GM04504 (cell line): ENCODE measurements around the gene KISS1.
A peak's percentile ranks its signal among the peaks of the same experiment; 100 is the strongest.

ENCODE experiments used
- DNase-seq: peaks from one replicate; pipeline ENCODE4 v3.0.0-alpha.2; 2012; ENCODE audit warnings: low read depth

KISS1 gene

DNA sequence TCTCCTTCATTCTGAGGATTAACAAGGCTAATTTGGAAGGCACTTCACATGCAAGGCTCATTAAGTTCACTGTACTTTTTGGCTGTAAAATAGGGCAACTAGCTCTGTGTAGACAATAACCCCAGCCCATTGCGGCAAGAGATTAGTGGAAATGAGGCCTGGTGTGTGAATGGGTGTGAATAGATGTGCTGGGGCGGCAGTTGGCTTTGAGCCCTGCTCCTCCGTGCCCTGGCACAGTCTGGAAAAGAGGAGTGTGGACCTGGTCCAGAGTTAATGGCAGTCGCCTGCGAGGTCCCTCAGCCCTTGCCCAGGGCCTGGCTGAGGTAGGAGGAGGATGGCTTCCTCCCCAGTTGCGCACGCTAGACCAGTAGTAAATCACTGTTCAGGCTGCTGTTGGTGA is 4.8 kb downstream of the KISS1 start:
- DNase-seq: no peak

DNA sequence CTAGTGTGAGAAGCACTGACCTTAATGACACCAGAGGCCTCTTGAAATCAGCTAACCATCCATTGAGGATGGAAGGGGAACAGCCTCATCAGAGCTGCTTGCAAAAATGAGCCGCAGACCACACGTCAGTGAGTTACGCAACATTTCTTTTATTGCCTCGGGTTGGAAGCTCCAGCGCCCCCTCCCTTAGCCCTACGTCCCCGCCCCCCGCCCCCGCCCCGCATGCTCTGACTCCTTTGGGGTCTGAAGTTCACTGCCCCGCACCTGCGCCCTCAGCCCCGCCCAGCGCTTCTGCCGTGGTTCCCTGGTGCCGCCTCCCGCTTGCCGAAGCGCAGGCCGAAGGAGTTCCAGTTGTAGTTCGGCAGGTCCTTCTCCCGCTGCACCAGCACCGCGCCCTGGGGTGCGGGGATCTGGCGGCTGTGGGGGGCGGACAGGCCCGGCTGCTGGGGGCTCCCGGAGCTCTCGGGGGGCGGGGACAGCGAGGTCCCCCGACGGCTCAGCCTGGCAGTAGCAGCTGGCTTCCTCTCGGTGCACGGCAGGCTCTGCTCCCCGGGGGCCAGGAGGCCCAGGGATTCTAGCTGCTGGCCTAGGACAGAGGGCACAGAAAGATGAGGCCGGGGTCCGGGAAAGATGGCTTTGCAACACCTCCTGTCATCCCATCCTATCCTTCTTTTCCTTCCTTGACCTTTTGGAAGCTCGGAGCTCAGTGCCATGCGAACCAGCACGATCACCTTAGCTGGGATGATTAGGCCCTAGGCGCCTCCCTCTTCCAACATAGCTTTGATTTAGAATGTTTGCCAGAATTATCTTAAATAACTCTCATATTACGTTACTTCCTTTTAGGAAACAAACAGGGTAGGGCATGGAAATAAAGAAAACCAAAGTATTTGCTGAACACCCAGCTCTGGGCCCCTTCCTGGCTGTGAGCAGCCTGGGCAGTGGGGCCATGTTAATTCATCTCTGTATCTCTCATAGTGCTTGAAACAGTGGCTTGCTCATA is 5.8 kb downstream of the KISS1 start:
- no peak for DNase-seq

- DNase-seq: no peak
These were observed 7.2 kb downstream of the KISS1 start for GRCh38 chr1:204188959-204189639.

DNA sequence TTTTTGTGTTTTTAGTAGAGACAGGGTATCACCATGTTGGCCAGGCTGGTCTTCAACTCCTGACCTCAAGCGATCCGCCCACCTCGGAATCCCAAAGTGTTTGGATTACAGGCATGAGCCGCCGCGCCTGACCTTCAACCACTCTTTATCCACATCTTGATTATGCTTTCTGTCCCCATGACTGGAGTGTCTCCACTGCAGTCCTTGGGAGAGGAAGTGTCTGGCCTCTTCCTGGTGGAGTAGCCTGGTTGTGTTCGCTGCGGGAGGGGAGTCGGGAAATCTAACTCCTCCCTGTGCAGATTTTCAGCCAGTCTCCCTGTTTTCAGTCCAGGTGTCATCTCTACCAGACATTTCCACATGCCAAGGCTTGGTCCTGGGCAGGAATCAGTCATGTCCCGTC is 9.7 kb downstream of the KISS1 start:
- DNase-seq: no peak

GRCh38 chr1:204181116-204181515 is 15.2 kb downstream of the KISS1 start:
- no peak for DNase-seq

DNA sequence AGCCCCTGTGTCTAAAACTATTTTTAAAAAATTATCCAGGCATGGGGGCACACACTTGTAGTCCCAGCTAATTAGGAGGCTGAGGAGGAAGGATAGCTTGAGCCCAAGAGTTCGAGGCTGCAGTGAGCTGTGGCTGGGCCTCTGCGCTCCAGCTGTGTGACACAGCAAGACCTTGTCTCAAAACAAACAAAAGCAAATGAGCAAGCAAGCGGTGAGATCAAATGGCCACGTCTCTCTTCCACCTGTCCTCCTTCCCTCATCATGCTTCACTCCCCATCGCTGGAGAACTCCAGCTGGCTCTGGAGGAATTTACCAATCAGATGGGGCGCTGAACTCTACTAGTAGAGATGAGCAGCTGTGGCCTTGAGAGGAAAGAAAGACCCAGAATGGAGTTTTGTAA is 16.2 kb downstream of the KISS1 start:
- DNase-seq: no peak

DNA sequence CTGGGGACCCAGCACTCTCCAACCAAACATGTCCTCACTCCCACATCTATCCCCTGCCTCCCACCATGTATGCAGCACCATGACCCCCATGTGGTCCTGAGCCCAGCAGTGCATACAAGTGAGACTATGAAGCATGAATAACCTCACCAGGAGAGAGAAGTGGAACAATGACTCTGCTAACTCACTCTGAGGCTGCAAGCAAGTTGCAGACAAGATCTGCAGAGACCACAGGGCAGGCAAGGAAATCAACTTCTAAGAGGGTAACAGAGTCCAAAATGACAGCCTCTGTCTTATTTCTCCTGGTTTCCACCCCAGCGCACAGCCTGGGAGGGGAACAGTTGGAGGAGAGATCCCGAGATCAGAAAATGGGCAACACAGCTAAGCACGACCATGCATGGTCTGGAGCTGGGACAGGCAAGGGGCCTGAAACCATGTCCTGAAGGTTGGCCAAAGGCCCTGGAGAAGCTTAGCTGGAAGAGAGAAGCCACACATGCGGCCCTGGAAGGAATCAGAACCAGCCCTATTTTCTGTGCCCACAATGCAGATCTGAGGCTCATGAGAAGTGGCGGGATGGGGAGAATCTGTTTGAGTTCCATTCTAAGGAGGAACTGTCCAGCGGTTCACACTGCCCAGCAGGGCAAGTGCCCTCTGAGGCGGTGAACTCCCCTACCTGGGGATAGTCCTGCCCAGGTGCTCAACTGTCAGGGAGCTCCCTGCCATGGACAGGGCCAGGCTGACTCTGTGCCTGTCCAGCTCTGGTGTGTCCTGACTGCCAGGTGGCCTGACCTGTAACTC is 17.6 kb downstream of the KISS1 start:
- DNase-seq: no peak

- no peak for DNase-seq
These were observed 19.2 kb downstream of the KISS1 start for GRCh38 chr1:204177133-204177532.

DNA sequence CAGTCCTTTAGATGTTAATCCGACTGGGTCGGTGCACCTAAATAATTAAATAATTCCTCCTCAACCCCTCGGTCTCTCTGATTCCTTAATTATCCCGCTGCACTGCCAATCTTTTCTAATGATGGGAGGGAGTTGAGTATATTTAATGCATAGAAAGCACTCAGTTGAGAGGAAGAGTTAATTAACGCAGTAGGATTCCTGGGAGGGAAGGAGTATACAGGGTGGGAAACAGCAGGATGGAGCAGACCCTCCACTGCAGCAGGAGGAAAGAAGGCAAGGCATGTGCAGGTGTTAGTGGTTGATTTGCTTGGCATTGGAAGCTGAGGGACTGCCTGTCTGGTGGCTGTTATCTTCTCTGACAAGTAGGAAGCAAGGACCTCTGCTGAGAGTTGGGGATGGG is 20.2 kb downstream of the KISS1 start:
- no peak for DNase-seq

DNA sequence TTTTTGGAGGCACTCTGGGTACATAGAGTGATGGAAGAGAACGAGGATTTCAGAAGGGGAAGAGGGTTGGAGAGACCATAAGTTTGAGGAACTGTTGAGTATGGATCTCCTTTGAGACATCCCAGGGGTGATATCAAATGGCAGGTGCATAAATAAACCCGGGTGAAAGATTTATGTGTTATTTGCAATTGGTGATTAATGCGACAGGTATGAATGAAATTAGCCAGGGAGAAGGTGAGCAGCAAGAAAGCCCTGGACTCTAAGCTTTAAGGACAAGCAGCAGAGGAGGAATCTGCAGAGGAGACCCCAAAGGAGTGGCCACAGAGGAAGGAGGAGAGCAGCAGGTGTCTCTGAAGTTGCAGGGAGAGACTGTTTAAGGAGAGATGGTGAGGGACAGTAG is 21.3 kb downstream of the KISS1 start:
- DNase-seq: no peak

GRCh38 chr1:204172404-204173029 is 23.8 kb downstream of the KISS1 start:
- no peak for DNase-seq

DNA sequence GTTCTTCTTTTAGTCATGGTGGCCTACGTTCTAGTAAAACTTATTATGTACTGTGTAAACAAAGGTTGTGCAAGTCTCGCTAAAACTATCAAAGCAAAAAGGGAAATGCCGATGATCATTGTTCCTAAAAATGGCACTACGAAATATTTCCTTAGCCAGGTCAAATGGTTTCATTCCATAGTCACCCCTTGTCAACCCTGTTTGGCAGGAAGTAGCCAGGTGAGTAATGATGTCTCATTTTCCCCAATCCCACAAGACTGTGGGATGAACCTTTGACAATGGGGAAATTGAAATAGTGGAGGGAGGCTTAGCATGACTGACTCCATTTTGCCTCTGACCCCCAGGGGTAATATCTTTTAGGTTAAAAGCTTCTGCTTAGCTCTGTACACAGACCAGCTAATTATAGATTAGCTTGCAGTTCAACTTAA is 24.5 kb downstream of the KISS1 start:
- peak; percentile 19 for DNase-seq

DNA sequence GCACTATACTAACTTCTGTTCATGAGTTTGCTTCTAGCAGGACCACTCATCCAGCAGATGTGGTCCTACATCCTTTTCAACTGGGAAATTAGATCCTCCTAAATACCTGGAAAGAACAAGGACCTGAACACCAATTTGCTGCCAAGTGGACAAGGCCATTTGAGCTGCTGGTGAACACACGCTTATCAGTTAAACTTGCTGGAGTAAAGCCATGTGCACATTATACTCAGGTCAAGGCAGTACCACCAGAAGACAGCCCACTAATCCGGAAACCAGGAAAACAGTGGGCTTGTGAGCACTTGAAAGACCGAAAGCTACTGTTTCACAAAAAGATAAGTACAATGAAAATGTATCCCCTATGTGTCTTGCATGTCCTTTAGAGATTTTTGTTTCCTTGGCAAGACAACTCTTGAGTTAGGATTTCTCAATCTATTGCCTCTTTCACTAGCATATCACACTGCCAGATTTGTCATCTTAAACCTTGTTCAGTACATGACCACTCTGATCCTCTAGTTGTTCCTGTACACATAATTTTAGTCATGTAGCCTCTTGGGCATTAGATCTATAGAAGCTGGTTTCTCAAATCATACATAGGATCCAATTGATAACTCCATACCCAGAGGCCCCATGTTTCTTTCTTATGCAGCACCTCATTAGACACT is 25.7 kb downstream of the KISS1 start:
- no peak for DNase-seq

DNA sequence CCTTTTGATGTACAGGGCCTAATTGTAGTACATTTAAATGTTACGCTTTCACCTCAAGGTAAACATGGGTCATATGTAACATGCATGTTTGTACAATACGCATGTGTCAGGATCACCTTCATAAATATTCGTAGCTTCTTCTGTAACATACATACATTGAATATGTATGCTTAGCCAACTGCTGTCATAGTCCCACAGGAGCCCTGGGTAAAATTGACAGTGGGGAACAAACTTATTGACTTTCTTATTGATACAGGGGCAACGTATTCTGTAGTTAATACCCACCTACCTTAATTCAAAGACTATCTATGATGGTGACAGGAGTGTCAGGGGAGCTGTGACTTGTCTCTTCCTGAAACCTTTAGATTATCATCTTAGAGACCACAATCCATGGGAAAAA is 26.4 kb downstream of the KISS1 start:
- no peak for DNase-seq

DNA sequence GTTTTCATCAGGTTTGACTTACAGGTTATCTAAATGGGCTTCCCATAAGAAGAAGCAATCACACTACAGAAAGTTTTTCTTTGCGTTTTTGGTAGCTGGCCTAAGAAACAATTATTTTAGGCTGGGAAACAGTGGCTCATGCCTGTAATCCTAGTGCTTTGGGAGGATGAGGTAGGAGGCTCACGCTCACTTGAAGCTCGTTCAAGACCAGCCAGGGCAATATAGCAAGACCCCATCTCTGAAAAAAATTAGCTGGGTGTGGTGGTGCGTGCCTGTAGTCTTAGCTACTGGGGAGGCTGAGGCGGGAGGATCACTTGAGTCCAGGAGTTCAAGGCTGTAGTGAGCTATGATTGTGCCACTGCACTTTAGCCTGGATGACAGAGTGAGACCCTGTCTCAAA is 28.6 kb downstream of the KISS1 start:
- no peak for DNase-seq

- no peak for DNase-seq
These were observed 30.1 kb downstream of the KISS1 start, which contains the start of gene REN for GRCh38 chr1:204166219-204166618. Gene REN, minus strand, starts transcription at chr1:204166337. Its CDS starts 44 bp downstream, at chr1:204166293.

GRCh38 chr1:204162494-204163074 is 33.7 kb downstream of the KISS1 start:
- DNase-seq: peak; percentile 30

- no peak for DNase-seq
These were observed 34.4 kb downstream of the KISS1 start for GRCh38 chr1:204161609-204162493.

GRCh38 chr1:204157962-204158361 is 38.3 kb downstream of the KISS1 start:
- no peak for DNase-seq

DNA sequence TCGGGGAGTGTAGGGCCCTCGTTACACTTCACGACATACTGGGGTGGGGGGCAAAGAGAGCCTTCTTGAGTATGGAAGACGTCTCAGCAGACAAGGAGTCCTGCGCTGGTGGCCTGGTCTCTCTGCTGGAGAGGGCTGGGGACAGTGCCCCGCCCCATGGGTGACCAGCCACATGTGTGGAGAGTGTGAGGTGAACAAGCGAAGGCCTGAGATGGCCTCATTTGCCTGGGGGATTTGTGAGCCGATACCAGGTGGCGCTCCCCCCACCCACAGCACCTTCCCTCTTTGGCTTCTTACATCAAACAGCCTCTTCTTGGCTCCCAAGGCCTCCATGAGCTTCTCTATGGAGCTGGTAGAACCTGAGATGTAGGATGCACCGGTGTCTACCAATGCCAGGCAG is 40.4 kb downstream of the KISS1 start:
- no peak for DNase-seq
